Stimulated activated CD4-positive, alpha-beta T cell treated with anti-CD3 and anti-CD28 coated beads, Interleukin-1b, Interleukin-23, amount 100 ng/mL, for 4 hours (primary cell): ENCODE results near the gene RBMY1A1.
"Not testable (repeated sequence)": the region's sequence is repeated elsewhere in the genome, so short reads cannot be mapped to it uniquely, and the experiment has no call there.

Experiments used
- DNase-seq, 2 donors: peaks; one replicate each; pipeline ENCODE4 v3.0.0-alpha.2; 2020; ENCODE audit warnings: low read depth in 2 of 2

The RBMY1A1 gene

GRCh38 chrY:21534579-21534978, at the start of gene RBMY1A1:
Gene RBMY1A1, plus strand, starts transcription at chrY:21534879. Its CDS starts 2,013 bp downstream, at chrY:21536892.
- not testable (repeated sequence) for DNase-seq

GRCh38 chrY:21511038-21511437, 23.6 kb upstream of the RBMY1A1 start, which contains the start of gene RBMY1B:
Gene RBMY1B, plus strand, starts transcription at chrY:21511338. Its CDS starts 2,013 bp downstream, at chrY:21513351.
- not testable (repeated sequence) for DNase-seq

- DNase-seq: not testable (repeated sequence)
Observed at GRCh38 chrY:21559316-21559984, 24.8 kb downstream of the RBMY1A1 start.

- DNase-seq: no peak
Observed at GRCh38 chrY:21585449-21585848, 50.8 kb downstream of the RBMY1A1 start.

- not testable (repeated sequence) for DNase-seq
Observed at GRCh38 chrY:21586454-21586853, 51.8 kb downstream of the RBMY1A1 start.

- DNase-seq: no peak
Observed at GRCh38 chrY:21592059-21592458, 57.4 kb downstream of the RBMY1A1 start.

GRCh38 chrY:21596287-21596686, 61.6 kb downstream of the RBMY1A1 start:
- DNase-seq: not testable (repeated sequence)
